WTC11 (cell line): ENCODE measurements around the gene OR52H1. TPM values are rescaled to one million over a fixed set of nuclear protein-coding genes. Genes with fewer than 3 reads are reported as not detected.

Experiments
- ATAC-seq: fragments of 200-7000 bp; cut with Tn5 transposase; 2 replicates; pipeline ENCODE4 v1.10.0; 2021; ENCODE audit warnings: mild to moderate bottlenecking, moderate library complexity
- CTCF ChIA-PET: fragments of 300-600 bp; sonication (Branson Sonifier 250); formaldehyde crosslinking; loops from one replicate; lab custom pipeline; 2021; ENCODE audit warnings: antibody characterized with exemption; lab: Charles Lee
- POLR2A ChIA-PET: fragments of 350-600 bp; sonication (Branson Sonifier 250); formaldehyde crosslinking; loops from one replicate; lab custom pipeline; 2021; ENCODE audit warnings: antibody characterized with exemption; lab: Charles Lee
- DNase-seq: peaks from one replicate; pipeline ENCODE4 v3.0.0; 2021; ENCODE audit warnings: low spot score
- H3K27ac Mint-ChIP-seq: 2 replicates; pipeline ENCODE4 v1.8.0; 2021; ENCODE audit warnings: mixed read lengths
- H3K27me3 Mint-ChIP-seq: 2 replicates; pipeline ENCODE4 v1.8.0; 2021; ENCODE audit warnings: low read depth, mild to moderate bottlenecking, moderate library complexity, mixed read lengths
- H3K36me3 Mint-ChIP-seq: 2 replicates; pipeline ENCODE4 v1.8.0; 2021; ENCODE audit warnings: mixed read lengths
- H3K4me1 Mint-ChIP-seq: 2 replicates; pipeline ENCODE4 v1.8.0; 2022; ENCODE audit warnings: mixed read lengths
- H3K4me3 Mint-ChIP-seq: 2 replicates; pipeline ENCODE4 v1.8.0; 2021; ENCODE audit warnings: mild to moderate bottlenecking, moderate library complexity, mixed read lengths
- H3K9me3 Mint-ChIP-seq: 2 replicates; pipeline ENCODE4 v1.8.0; 2021; ENCODE audit warnings: mixed read lengths
- FOXK1 ChIP-seq: sonication (generic); formaldehyde crosslinking; IDR thresholded peaks from 2 replicates; pipeline ENCODE4 v1.8.0; 2022; ENCODE audit warnings: mild to moderate bottlenecking, moderate library complexity, missing genetic modification reagents
- JAZF1 ChIP-seq: fragments of 250-450 bp; sonication (Bioruptor Pico); IDR thresholded peaks from 2 replicates; pipeline ENCODE4 v1.9.0; 2021; ENCODE audit warnings: moderate library complexity, mild to moderate bottlenecking, inconsistent platforms
- NR3C1 ChIP-seq: sonication (generic); formaldehyde crosslinking; conservative IDR thresholded peaks from 2 replicates; pipeline ENCODE4 v1.8.1; 2023; ENCODE audit warnings: low read depth, mild to moderate bottlenecking, missing genetic modification reagents
- PRRX2 ChIP-seq: fragments of 250-450 bp; sonication (Bioruptor Pico); IDR thresholded peaks from 2 replicates; pipeline ENCODE4 v1.8.0; 2021; ENCODE audit warnings: mild to moderate bottlenecking
- ZBTB21 ChIP-seq: sonication (generic); formaldehyde crosslinking; IDR thresholded peaks from 2 replicates; pipeline ENCODE4 v1.8.1; 2023; ENCODE audit warnings: mild to moderate bottlenecking, missing genetic modification reagents, borderline replicate concordance
- total RNA-seq: library from RNA; stranded (reverse); gene quantifications from 3 replicates; pipeline ENCODE4 v1.2.3, GENCODE V29; 2021
- TF ChIP-seq, protein P1 (sequence below): fragments of 250-450 bp; sonication (Bioruptor Pico); IDR thresholded peaks from 2 replicates; pipeline ENCODE4 v1.9.0; 2021; ENCODE audit warnings: mild to moderate bottlenecking
- TF ChIP-seq, protein P2 (sequence below): sonication (generic); formaldehyde crosslinking; IDR thresholded peaks from 2 replicates; pipeline ENCODE4 v1.8.0; 2022; ENCODE audit warnings: missing genetic modification reagents
- TF ChIP-seq, protein P3 (sequence below): fragments of 250-450 bp; sonication (Bioruptor Pico); IDR thresholded peaks from 2 replicates; pipeline ENCODE4 v1.9.0; 2021; ENCODE audit warnings: moderate library complexity, mild to moderate bottlenecking, inconsistent platforms, borderline replicate concordance
- TF ChIP-seq, protein P4 (sequence below): fragments of 250-450 bp; sonication (Bioruptor Pico); IDR thresholded peaks from 2 replicates; pipeline ENCODE4 v2.1.2; 2022; ENCODE audit warnings: mild to moderate bottlenecking, moderate library complexity
- TF ChIP-seq, protein P5 (sequence below): sonication (generic); formaldehyde crosslinking; IDR thresholded peaks from 2 replicates; pipeline ENCODE4 v1.8.0; 2022; ENCODE audit warnings: mild to moderate bottlenecking, missing genetic modification reagents
- TF ChIP-seq, protein P6 (sequence below): sonication (generic); formaldehyde crosslinking; IDR thresholded peaks from 2 replicates; pipeline ENCODE4 v1.8.1; 2022; ENCODE audit warnings: mild to moderate bottlenecking, missing genetic modification reagents, moderate library complexity, borderline replicate concordance

The OR52H1 gene
- total RNA-seq, 1 experiment from 2014 or later: not detected

DNA sequence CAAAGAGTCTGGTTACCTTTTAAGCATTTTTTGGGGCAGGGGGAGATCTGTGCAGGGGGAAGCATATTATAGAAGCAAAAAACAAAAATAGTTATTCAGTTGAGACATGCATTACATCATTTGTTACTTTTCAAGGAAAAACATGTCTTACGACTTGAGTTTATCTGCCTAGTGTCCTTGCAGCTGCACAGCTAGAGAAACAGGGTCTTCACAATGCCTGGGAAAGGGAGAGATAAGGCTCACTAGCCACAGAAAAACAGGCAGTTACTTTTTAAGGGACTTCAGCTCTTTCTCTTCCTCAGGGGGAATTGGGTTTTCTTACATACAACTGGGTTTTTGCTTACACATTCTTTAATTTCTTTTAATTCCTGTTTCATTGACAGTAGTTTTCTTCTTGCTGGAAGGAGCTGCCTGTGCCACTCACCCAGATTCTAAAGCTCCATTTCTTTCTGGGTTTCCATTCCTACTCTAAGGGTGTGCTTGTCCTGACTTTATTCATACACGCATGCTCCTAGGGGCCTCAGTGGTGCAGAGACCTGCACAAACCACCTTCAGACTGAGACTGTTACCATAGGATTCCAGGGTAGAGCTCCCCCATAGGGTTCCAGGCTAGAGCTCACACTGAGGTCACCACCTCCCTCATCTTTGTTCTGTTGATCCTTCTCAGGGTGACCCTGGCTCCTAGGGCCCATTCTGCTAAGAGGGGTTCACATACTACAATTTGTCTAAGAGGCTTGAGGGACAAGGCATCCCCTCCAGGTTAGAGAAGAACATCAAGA, 17.1 kb downstream of the OR52H1 start (continued):
- TF ChIP-seq, protein P1, sequence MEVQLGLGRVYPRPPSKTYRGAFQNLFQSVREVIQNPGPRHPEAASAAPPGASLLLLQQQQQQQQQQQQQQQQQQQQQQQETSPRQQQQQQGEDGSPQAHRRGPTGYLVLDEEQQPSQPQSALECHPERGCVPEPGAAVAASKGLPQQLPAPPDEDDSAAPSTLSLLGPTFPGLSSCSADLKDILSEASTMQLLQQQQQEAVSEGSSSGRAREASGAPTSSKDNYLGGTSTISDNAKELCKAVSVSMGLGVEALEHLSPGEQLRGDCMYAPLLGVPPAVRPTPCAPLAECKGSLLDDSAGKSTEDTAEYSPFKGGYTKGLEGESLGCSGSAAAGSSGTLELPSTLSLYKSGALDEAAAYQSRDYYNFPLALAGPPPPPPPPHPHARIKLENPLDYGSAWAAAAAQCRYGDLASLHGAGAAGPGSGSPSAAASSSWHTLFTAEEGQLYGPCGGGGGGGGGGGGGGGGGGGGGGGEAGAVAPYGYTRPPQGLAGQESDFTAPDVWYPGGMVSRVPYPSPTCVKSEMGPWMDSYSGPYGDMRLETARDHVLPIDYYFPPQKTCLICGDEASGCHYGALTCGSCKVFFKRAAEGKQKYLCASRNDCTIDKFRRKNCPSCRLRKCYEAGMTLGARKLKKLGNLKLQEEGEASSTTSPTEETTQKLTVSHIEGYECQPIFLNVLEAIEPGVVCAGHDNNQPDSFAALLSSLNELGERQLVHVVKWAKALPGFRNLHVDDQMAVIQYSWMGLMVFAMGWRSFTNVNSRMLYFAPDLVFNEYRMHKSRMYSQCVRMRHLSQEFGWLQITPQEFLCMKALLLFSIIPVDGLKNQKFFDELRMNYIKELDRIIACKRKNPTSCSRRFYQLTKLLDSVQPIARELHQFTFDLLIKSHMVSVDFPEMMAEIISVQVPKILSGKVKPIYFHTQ (CRISPR knock-in tag): no peak
- no peak for TF ChIP-seq NR3C1 (CRISPR knock-in tag)
- TF ChIP-seq, protein P2, sequence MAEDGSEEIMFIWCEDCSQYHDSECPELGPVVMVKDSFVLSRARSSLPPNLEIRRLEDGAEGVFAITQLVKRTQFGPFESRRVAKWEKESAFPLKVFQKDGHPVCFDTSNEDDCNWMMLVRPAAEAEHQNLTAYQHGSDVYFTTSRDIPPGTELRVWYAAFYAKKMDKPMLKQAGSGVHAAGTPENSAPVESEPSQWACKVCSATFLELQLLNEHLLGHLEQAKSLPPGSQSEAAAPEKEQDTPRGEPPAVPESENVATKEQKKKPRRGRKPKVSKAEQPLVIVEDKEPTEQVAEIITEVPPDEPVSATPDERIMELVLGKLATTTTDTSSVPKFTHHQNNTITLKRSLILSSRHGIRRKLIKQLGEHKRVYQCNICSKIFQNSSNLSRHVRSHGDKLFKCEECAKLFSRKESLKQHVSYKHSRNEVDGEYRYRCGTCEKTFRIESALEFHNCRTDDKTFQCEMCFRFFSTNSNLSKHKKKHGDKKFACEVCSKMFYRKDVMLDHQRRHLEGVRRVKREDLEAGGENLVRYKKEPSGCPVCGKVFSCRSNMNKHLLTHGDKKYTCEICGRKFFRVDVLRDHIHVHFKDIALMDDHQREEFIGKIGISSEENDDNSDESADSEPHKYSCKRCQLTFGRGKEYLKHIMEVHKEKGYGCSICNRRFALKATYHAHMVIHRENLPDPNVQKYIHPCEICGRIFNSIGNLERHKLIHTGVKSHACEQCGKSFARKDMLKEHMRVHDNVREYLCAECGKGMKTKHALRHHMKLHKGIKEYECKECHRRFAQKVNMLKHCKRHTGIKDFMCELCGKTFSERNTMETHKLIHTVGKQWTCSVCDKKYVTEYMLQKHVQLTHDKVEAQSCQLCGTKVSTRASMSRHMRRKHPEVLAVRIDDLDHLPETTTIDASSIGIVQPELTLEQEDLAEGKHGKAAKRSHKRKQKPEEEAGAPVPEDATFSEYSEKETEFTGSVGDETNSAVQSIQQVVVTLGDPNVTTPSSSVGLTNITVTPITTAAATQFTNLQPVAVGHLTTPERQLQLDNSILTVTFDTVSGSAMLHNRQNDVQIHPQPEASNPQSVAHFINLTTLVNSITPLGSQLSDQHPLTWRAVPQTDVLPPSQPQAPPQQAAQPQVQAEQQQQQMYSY (CRISPR knock-in tag): no peak

DNA sequence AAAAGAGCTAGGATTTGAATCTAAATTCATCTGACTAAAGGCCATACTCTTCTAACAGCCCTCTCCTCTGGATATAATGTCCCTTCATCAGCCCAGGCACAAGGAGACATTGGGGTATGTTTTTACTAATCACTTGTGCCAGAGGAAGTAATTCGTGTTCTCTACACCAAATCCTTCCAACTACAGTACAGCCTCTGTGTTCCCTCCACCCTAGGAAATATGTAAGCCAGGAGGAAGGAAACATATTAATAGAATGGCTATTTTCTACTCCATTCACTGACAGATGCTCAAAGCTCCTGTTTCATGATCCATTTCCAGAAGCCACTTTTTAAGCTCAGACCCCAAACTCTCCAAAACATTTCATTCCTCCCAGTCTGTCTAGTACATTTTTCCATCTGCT, 19.8 kb downstream of the OR52H1 start:
- DNase-seq (no peak), ATAC-seq (no peak)
- Mint-ChIP-seq H3K4me3 (no peak overlapping the region), H3K27me3 (peaks cover 38% of the 10 kb centered on the region), H3K4me1 (peaks cover 14% of the 10 kb centered on the region), H3K27ac (no peak overlapping the region), H3K36me3 (no peaks in the 10 kb centered on the region), H3K9me3 (peaks cover 15% of the 10 kb centered on the region)
- ChIA-PET POLR2A (no interaction called here), CTCF (no interaction called here)
- TF ChIP-seq, protein P3, sequence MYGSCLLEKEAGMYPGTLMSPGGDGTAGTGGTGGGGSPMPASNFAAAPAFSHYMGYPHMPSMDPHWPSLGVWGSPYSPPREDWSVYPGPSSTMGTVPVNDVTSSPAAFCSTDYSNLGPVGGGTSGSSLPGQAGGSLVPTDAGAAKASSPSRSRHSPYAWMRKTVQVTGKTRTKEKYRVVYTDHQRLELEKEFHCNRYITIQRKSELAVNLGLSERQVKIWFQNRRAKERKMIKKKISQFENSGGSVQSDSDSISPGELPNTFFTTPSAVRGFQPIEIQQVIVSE (CRISPR knock-in tag): no peak
- TF ChIP-seq PRRX2 (CRISPR knock-in tag): no peak

DNA sequence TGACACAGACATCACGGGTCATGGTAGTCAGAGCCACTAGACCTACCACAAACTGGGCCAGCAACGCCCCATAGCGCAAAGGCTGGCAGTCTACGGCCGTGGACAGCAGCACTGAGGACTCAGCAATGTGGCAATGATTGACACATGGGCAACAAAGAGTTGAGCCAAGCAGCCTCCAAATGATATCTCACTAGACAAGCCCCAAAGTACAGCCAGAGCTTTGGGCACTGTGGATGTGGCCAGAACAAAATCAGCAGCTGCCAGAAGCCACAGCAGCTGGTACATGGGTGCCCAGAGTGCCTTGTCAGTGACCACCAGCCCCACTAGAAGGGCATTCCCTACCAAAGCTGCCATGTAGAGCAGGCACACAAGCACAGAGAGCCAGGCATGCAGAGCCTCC, 20.6 kb downstream of the OR52H1 start:
- ATAC-seq (no peak), DNase-seq (no peak)
- peaks cover 44% of the 10 kb centered on the region for H3K27me3 Mint-ChIP-seq
- no peak overlapping the region for H3K27ac Mint-ChIP-seq
- ChIA-PET POLR2A (no interaction called here), CTCF (no interaction called here)
- TF ChIP-seq FOXK1 (CRISPR knock-in tag) (no peak), ZBTB21 (CRISPR knock-in tag) (no peak), JAZF1 (CRISPR knock-in tag) (no peak)
- TF ChIP-seq, protein P4, sequence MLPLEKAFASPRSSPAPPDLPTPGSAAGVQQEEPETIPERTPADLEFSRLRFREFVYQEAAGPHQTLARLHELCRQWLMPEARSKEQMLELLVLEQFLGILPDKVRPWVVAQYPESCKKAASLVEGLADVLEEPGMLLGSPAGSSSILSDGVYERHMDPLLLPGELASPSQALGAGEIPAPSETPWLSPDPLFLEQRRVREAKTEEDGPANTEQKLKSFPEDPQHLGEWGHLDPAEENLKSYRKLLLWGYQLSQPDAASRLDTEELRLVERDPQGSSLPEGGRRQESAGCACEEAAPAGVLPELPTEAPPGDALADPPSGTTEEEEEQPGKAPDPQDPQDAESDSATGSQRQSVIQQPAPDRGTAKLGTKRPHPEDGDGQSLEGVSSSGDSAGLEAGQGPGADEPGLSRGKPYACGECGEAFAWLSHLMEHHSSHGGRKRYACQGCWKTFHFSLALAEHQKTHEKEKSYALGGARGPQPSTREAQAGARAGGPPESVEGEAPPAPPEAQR (CRISPR knock-in tag): no peak
- TF ChIP-seq, protein P5, sequence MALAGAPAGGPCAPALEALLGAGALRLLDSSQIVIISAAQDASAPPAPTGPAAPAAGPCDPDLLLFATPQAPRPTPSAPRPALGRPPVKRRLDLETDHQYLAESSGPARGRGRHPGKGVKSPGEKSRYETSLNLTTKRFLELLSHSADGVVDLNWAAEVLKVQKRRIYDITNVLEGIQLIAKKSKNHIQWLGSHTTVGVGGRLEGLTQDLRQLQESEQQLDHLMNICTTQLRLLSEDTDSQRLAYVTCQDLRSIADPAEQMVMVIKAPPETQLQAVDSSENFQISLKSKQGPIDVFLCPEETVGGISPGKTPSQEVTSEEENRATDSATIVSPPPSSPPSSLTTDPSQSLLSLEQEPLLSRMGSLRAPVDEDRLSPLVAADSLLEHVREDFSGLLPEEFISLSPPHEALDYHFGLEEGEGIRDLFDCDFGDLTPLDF (CRISPR knock-in tag): no peak
- TF ChIP-seq, protein P6, sequence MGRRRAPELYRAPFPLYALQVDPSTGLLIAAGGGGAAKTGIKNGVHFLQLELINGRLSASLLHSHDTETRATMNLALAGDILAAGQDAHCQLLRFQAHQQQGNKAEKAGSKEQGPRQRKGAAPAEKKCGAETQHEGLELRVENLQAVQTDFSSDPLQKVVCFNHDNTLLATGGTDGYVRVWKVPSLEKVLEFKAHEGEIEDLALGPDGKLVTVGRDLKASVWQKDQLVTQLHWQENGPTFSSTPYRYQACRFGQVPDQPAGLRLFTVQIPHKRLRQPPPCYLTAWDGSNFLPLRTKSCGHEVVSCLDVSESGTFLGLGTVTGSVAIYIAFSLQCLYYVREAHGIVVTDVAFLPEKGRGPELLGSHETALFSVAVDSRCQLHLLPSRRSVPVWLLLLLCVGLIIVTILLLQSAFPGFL (CRISPR knock-in tag): no peak
- peaks cover 16% of the 10 kb centered on the region for H3K9me3 Mint-ChIP-seq
- no peaks in the 10 kb centered on the region for H3K36me3 Mint-ChIP-seq
- H3K4me1 Mint-ChIP-seq: peaks cover 14% of the 10 kb centered on the region
- H3K4me3 Mint-ChIP-seq: no peak overlapping the region
